MG63 (cell line): ENCODE results near the gene XRCC5. TPM values are rescaled to one million over a fixed set of nuclear protein-coding genes. Genes with fewer than 3 reads are reported as not detected.
"Not testable (repeated sequence)": the region's sequence is repeated elsewhere in the genome, so short reads cannot be mapped to it uniquely, and the experiment has no call there.

Experiments
- DNase-seq: peaks from one replicate; pipeline ENCODE4 v3.0.0-alpha.2; 2020
- H3K27me3 ChIP-seq: fragments of 250-450 bp; sonication (Bioruptor Pico); 2 replicates; pipeline ENCODE4 v1.5.1; 2020; ENCODE audit warnings: mild to moderate bottlenecking, moderate library complexity
- H3K36me3 ChIP-seq: fragments of 250-450 bp; sonication (Bioruptor Pico); 2 replicates; pipeline ENCODE4 v1.5.1; 2020; ENCODE audit warnings: mild to moderate bottlenecking, moderate library complexity
- H3K4me3 ChIP-seq: fragments of 250-450 bp; sonication (Bioruptor Pico); 2 replicates; pipeline ENCODE4 v1.5.1; 2020; ENCODE audit warnings: mild to moderate bottlenecking, moderate library complexity
- H3K9me3 ChIP-seq: fragments of 250-450 bp; sonication (Bioruptor Pico); 2 replicates; pipeline ENCODE4 v1.5.1; 2020; ENCODE audit warnings: mild to moderate bottlenecking, moderate library complexity
- total RNA-seq: library from RNA; depleted of rRNA; stranded (reverse); fragments of >200 nt; shearing (Covaris generic); gene quantifications from 2 replicates; pipeline ENCODE4 v1.2.3, GENCODE V29; 2014; ENCODE audit warnings: low replicate concordance; rRNA removed

The XRCC5 gene
- total RNA-seq: 313 and 393 TPM in 2 replicates

GRCh38 chr2:216108967-216109921 is at the start of gene XRCC5:
Gene XRCC5 (plus strand): TSS chr2:216109348. CDS start chr2:216109437, 89 bp downstream.
- Histone ChIP-seq H3K4me3 (peak within 1 kb of the TSS; percentile 94), H3K9me3 (no peaks in the 10 kb centered on the region)

GRCh38 chr2:216064014-216064630 is 45.0 kb upstream of the XRCC5 start:
- Histone ChIP-seq H3K27me3 (no peaks in the 10 kb centered on the region), H3K4me3 (no peak overlapping the region), H3K9me3 (no peaks in the 10 kb centered on the region), H3K36me3 (no peaks in the 10 kb centered on the region)
- DNase-seq: no peak

More at GRCh38 chr2:216108967-216109921, at the start of gene XRCC5:
- peaks cover 47% of the 10 kb centered on the region for H3K36me3 ChIP-seq
- no peaks in the 10 kb centered on the region for H3K27me3 ChIP-seq
- peak; percentile 94 for DNase-seq

GRCh38 chr2:216064665-216065064 is 44.5 kb upstream of the XRCC5 start:
- no peak for DNase-seq
- Histone ChIP-seq H3K4me3 (no peak overlapping the region), H3K36me3 (no peaks in the 10 kb centered on the region), H3K27me3 (no peaks in the 10 kb centered on the region), H3K9me3 (no peaks in the 10 kb centered on the region)

GRCh38 chr2:216066230-216066629 is 42.9 kb upstream of the XRCC5 start:
- Histone ChIP-seq H3K9me3 (no peaks in the 10 kb centered on the region), H3K4me3 (no peak overlapping the region), H3K36me3 (no peaks in the 10 kb centered on the region), H3K27me3 (no peaks in the 10 kb centered on the region)
- DNase-seq: no peak

- Histone ChIP-seq H3K36me3 (peaks cover 3% of the 10 kb centered on the region; the same call in 1 of the 2 replicates), H3K4me3 (no peak overlapping the region), H3K27me3 (no peaks in the 10 kb centered on the region), H3K9me3 (no peaks in the 10 kb centered on the region)
- no peak for DNase-seq
These were observed 40.1 kb upstream of the XRCC5 start for GRCh38 chr2:216069028-216069427.

GRCh38 chr2:216070195-216070594 is 39.0 kb upstream of the XRCC5 start:
- Histone ChIP-seq H3K27me3 (no peaks in the 10 kb centered on the region), H3K36me3 (peaks cover 3% of the 10 kb centered on the region; the same call in 1 of the 2 replicates), H3K4me3 (no peak overlapping the region), H3K9me3 (no peaks in the 10 kb centered on the region)
- DNase-seq: no peak

GRCh38 chr2:216071111-216071851 is 37.9 kb upstream of the XRCC5 start:
- Histone ChIP-seq H3K36me3 (peaks cover 3% of the 10 kb centered on the region; the same call in 1 of the 2 replicates), H3K27me3 (no peaks in the 10 kb centered on the region), H3K4me3 (no peak overlapping the region), H3K9me3 (no peaks in the 10 kb centered on the region)
- no peak for DNase-seq

GRCh38 chr2:216072473-216072872 is 36.7 kb upstream of the XRCC5 start:
- Histone ChIP-seq H3K4me3 (no peak overlapping the region), H3K36me3 (peaks cover 3% of the 10 kb centered on the region; the same call in 1 of the 2 replicates), H3K27me3 (no peaks in the 10 kb centered on the region), H3K9me3 (no peaks in the 10 kb centered on the region)
- no peak for DNase-seq

- H3K4me3 ChIP-seq: no peak overlapping the region
- H3K27me3 ChIP-seq: no peaks in the 10 kb centered on the region
- no peaks in the 10 kb centered on the region for H3K9me3 ChIP-seq
- peaks cover 3% of the 10 kb centered on the region; the same call in 1 of the 2 replicates for H3K36me3 ChIP-seq
- no peak for DNase-seq
These were observed 35.4 kb upstream of the XRCC5 start for GRCh38 chr2:216073773-216074172.

GRCh38 chr2:216074380-216074779 is 34.8 kb upstream of the XRCC5 start:
- H3K27me3 ChIP-seq: no peaks in the 10 kb centered on the region
- H3K9me3 ChIP-seq: no peaks in the 10 kb centered on the region
- DNase-seq: no peak
- no peak overlapping the region for H3K4me3 ChIP-seq
- H3K36me3 ChIP-seq: peaks cover 3% of the 10 kb centered on the region; the same call in 1 of the 2 replicates

- DNase-seq: no peak
- Histone ChIP-seq H3K27me3 (no peaks in the 10 kb centered on the region), H3K36me3 (peaks cover 3% of the 10 kb centered on the region; the same call in 1 of the 2 replicates), H3K9me3 (no peaks in the 10 kb centered on the region), H3K4me3 (no peak overlapping the region)
These were observed 34.4 kb upstream of the XRCC5 start for GRCh38 chr2:216074794-216075193.

GRCh38 chr2:216075510-216076485 is 33.4 kb upstream of the XRCC5 start:
- Histone ChIP-seq H3K4me3 (no peak overlapping the region), H3K27me3 (no peaks in the 10 kb centered on the region), H3K9me3 (no peaks in the 10 kb centered on the region), H3K36me3 (peaks cover 3% of the 10 kb centered on the region; the same call in 1 of the 2 replicates)
- DNase-seq: no peak

- H3K9me3 ChIP-seq: no peaks in the 10 kb centered on the region
- H3K27me3 ChIP-seq: no peaks in the 10 kb centered on the region
- no peak for DNase-seq
- no peak overlapping the region for H3K4me3 ChIP-seq
- H3K36me3 ChIP-seq: no peaks in the 10 kb centered on the region
These were observed 30.4 kb upstream of the XRCC5 start for GRCh38 chr2:216078776-216079175.

GRCh38 chr2:216080048-216080447 is 29.1 kb upstream of the XRCC5 start:
- H3K9me3 ChIP-seq, DNase-seq, H3K36me3 ChIP-seq, H3K4me3 ChIP-seq, H3K27me3 ChIP-seq: not testable (repeated sequence)

- peak overlapping the region; percentile 62 for H3K4me3 ChIP-seq
- no peaks in the 10 kb centered on the region for H3K27me3 ChIP-seq
- H3K36me3 ChIP-seq: no peaks in the 10 kb centered on the region
These were observed 28.1 kb upstream of the XRCC5 start for GRCh38 chr2:216081012-216081411.

More at GRCh38 chr2:216081012-216081411, 28.1 kb upstream of the XRCC5 start:
- no peaks in the 10 kb centered on the region for H3K9me3 ChIP-seq
- no peak for DNase-seq
